ENCODE data around the gene HOMER1. TPM values are rescaled to one million over a fixed set of nuclear protein-coding genes. Genes with fewer than 3 reads are reported as not detected.

HOMER1 gene
- total RNA-seq = 10 to 100 TPM in 1 of 2 donors, 1 to 10 TPM in 1; 2.1 to 15.8 TPM

DNA sequence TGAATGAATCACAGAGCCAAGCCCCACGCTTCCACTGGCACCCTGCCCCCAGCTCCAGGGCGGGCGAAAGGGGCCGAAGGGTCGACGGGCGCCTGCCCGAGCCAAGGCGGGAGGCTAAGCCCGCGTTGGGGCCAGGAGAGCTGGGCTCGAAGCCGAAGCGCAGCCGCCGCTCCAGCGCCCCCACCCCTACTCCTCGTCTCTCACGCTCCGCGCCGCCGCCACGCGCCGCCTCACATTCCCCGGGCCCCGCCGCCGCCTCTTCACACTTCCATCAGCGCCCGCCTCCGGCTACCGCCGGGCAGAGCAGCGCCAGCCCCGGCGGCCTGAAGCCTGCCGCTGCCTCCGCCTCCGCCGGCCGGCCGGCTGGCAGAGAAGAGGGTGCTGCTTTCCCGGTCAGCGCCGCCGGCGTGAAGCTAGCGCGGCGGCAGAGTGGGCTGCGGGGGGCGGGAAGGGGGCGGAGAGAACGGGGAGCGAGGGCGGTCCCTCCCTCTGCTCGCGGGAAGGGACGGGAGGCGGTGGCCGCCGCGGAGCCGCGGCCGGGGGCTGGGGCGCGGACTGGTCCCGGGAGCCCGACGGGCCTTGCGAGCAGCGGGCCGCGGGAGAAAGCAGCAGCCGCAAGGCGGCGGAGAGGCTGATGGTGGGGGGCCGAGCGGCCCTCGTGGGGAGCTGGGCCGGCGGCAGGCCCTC is at the start of gene HOMER1:
TSS of gene HOMER1 (minus strand) at position 431 of the 687 bp plus-strand sequence. CDS start 1,360 bp downstream, outside the sequence.
- TF ChIP-seq POLR2A (IDR thresholded peaks at IDR 0.05) = no peak
- TF ChIP-seq POLR2AphosphoS5 (IDR thresholded peaks at IDR 0.05) = no peak
- TF ChIP-seq CTCF (IDR thresholded peaks at IDR 0.05) = peak in 1 of 4 experiments; percentile 4

GRCh38 chr5:79563247-79563590 is 49.3 kb upstream of the HOMER1 start:
- H3K9me3 ChIP-seq = no peaks in the 10 kb centered on the region
- DNase-seq (ENCODE audit: low spot score) = no peak
- no peak overlapping the region for H3K4me3 ChIP-seq
- WGBS = 38% methylated on average over 4 of the region's 4 CpGs
- TF ChIP-seq POLR2AphosphoS5 (IDR thresholded peaks at IDR 0.05) (no peak), POLR2A (IDR thresholded peaks at IDR 0.05) (no peak), CTCF (IDR thresholded peaks at IDR 0.05) (no peak)
- H3K27me3 ChIP-seq (replicated peaks; ENCODE audit: insufficient read depth) = no peaks in the 10 kb centered on the region
- H3K27ac ChIP-seq = no peak overlapping the region
- intact Hi-C loops (cut with DNase I) = loop anchor here (5.0 kb wide), 1 partner anchor 514 kb away; no protein-coding TSS in a partner anchor
- no peaks in the 10 kb centered on the region for H3K4me1 ChIP-seq (replicated peaks)
- H3K36me3 ChIP-seq = no peaks in the 10 kb centered on the region

More for the DNA sequence above, at the start of gene HOMER1:
- intact Hi-C loops (cut with DNase I) = loop anchor here (5.0 to 10.0 kb wide), 2 partner anchors 98 to 279 kb away; partner anchors contain the start of genes JMY and TENT2
- DNase-seq (ENCODE audit: low spot score) = peak; percentile 65
- Histone ChIP-seq H3K4me3 (peak within 1 kb of the TSS; percentile 70 to 82), H3K36me3 (no peaks in the 10 kb centered on the region), H3K27me3 (replicated peaks; ENCODE audit: insufficient read depth) (no peaks in the 10 kb centered on the region), H3K9me3 (no peaks in the 10 kb centered on the region), H3K4me1 (replicated peaks) (no peaks in the 10 kb centered on the region), H3K27ac (peak within 1 kb of the TSS; percentile 95 to 98)
- 0% methylated on average over 2 of the region's 85 CpGs for WGBS

DNA sequence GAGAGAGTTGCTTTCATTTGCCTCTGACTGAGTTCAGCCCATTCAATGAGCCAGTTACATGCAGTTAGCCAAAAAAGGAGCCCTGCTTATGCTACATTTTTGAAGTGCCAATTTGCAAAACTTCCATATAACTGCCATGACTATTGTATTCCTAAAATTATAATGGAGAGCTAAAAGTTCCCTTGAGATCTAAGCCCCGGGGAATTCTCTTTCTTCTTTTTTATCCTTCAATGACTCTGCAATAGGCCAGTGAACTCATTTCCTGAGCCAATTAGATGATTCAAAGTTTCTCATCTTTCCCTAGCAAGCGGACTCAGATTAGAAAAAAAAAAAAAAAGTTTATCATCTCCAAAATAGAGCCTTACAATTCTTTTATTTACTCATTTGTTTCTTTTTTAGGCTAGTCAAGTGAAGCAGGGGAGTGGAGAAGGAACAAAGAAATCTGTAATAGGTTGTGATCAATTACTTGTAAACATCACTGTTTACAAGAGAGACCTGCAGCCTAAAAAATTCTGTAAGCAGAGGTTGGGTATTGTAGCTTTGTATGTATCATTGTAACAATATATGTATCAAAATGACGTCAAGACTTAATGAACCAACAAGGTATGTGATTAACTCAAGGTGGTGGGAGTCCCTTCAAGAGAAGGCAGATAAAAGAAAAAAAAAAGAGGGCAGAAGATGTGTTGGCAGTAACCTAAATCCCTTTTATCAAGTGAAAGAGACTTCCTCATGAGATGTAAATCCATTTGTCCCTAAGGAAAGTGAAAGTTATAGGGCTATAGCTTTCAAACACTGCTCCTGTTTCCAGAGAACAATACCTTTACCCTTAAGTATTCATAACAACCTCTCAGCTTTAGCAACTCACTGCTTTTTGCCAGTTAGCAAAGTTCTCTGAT is 48.7 kb upstream of the HOMER1 start:
- no peak overlapping the region for H3K4me3 ChIP-seq
- no peaks in the 10 kb centered on the region for H3K9me3 ChIP-seq
- intact Hi-C loops (cut with DNase I) = loop anchor here (5.0 kb wide), 1 partner anchor 515 kb away; no protein-coding TSS in a partner anchor
- no peak for DNase-seq (ENCODE audit: low spot score)
- no peaks in the 10 kb centered on the region for H3K27me3 ChIP-seq (replicated peaks; ENCODE audit: insufficient read depth)
- H3K4me1 ChIP-seq (replicated peaks) = no peaks in the 10 kb centered on the region
- TF ChIP-seq POLR2A (IDR thresholded peaks at IDR 0.05) (no peak), CTCF (IDR thresholded peaks at IDR 0.05) (no peak), POLR2AphosphoS5 (IDR thresholded peaks at IDR 0.05) (no peak)
- WGBS = 49% methylated on average over 3 of the region's 3 CpGs
- H3K36me3 ChIP-seq = no peaks in the 10 kb centered on the region
- H3K27ac ChIP-seq = no peak overlapping the region

DNA sequence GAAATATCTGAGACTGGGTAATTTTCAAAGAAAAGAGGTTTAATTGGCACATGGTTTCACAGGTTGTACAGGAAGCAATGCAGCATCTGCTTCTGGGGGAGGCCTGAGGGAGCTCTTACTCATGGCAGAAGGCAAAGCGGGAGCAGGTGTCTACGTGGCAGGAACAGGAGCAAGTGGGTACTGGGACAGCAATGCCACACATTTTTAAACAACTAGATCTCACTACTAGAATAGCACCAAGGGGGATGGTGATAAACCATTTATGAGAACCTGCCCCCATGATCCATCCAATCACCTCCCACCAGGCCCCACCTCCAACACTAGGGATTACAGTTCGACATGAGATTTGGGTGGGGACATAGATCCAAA is 47.6 kb upstream of the HOMER1 start:
- no peak for DNase-seq (ENCODE audit: low spot score)
- Histone ChIP-seq H3K27ac (no peak overlapping the region), H3K27me3 (replicated peaks; ENCODE audit: insufficient read depth) (no peaks in the 10 kb centered on the region), H3K4me3 (no peak overlapping the region), H3K36me3 (no peaks in the 10 kb centered on the region), H3K4me1 (replicated peaks) (no peaks in the 10 kb centered on the region), H3K9me3 (no peaks in the 10 kb centered on the region)
- intact Hi-C loops (cut with DNase I) = loop anchor here (5.0 kb wide), 1 partner anchor 516 kb away; no protein-coding TSS in a partner anchor
- no peak for TF ChIP-seq POLR2AphosphoS5 (IDR thresholded peaks at IDR 0.05)
- no peak for TF ChIP-seq CTCF (IDR thresholded peaks at IDR 0.05)
- no peak for TF ChIP-seq POLR2A (IDR thresholded peaks at IDR 0.05)
- 79% methylated on average over 3 of the region's 3 CpGs for WGBS
